Transverse colon (tissue), 3 donors: ENCODE results near the gene HORMAD2.

ENCODE experiments used
- CTCF ChIP-seq, 5 experiments: fragments of 200-600 bp in 3 of 5; fragments of 450-650 bp in 2 of 5; sonication (generic) in 3 of 5; IDR thresholded peaks; 1 replicate in 2 of 5; 2 replicates in 3 of 5; pipeline ENCODE4 v1.5.1; 2016 to 2017; ENCODE audit warnings: antibody characterized with exemption in 5 of 5, inconsistent platforms in 3 of 5, mild to moderate bottlenecking in 2 of 5, moderate library complexity in 1 of 5
- POLR2A ChIP-seq: fragments of 450-650 bp; IDR thresholded peaks from one replicate; pipeline ENCODE4 v1.6.1; 2016; ENCODE audit warnings: antibody characterized with exemption, mild to moderate bottlenecking, moderate library complexity

- no peak for TF ChIP-seq CTCF (IDR thresholded peaks at IDR 0.05)
- TF ChIP-seq POLR2A: no peak
Observed at GRCh38 chr22:30187529-30188407, 107.5 kb downstream of the HORMAD2 start.
